WTC11 (cell line): ENCODE results near the gene FYCO1.
A peak's percentile ranks its signal among the peaks of the same experiment; 100 is the strongest.

Experiments
- CTCF ChIP-seq: fragments of 200-600 bp; IDR thresholded peaks from 2 replicates; pipeline ENCODE4 v1.8.0; 2022; ENCODE audit warnings: antibody characterized with exemption
- PRDM15 ChIP-seq: sonication (generic); formaldehyde crosslinking; IDR thresholded peaks from 2 replicates; pipeline ENCODE4 v1.8.0; 2022; ENCODE audit warnings: missing genetic modification reagents
- USF1 ChIP-seq: sonication (generic); formaldehyde crosslinking; IDR thresholded peaks from 2 replicates; pipeline ENCODE4 v1.8.0; 2022; ENCODE audit warnings: mild to moderate bottlenecking, missing genetic modification reagents
- USF2 ChIP-seq: sonication (generic); formaldehyde crosslinking; IDR thresholded peaks from 2 replicates; pipeline ENCODE4 v1.8.1; 2023; ENCODE audit warnings: mild to moderate bottlenecking, missing genetic modification reagents, moderate library complexity
- TF ChIP-seq, protein P1 (sequence below): sonication (generic); formaldehyde crosslinking; IDR thresholded peaks from 2 replicates; pipeline ENCODE4 v1.8.0; 2022; ENCODE audit warnings: mild to moderate bottlenecking, missing genetic modification reagents

GRCh38 chr3:45938864-45939263, 56.8 kb downstream of the FYCO1 start:
- TF ChIP-seq USF2 (CRISPR knock-in tag) (no peak), CTCF (peak; percentile 77), PRDM15 (CRISPR knock-in tag) (no peak), USF1 (CRISPR knock-in tag) (no peak)
- TF ChIP-seq, protein P1, sequence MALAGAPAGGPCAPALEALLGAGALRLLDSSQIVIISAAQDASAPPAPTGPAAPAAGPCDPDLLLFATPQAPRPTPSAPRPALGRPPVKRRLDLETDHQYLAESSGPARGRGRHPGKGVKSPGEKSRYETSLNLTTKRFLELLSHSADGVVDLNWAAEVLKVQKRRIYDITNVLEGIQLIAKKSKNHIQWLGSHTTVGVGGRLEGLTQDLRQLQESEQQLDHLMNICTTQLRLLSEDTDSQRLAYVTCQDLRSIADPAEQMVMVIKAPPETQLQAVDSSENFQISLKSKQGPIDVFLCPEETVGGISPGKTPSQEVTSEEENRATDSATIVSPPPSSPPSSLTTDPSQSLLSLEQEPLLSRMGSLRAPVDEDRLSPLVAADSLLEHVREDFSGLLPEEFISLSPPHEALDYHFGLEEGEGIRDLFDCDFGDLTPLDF: no peak
